K562 (cell line): ENCODE data around the gene POC5. TPM values are rescaled to one million over a fixed set of nuclear protein-coding genes. Genes with fewer than 3 reads are reported as not detected.

ENCODE experiments used
- ATAC-seq: fragments of 200-7000 bp; cut with Tn5 transposase; 3 replicates; pipeline ENCODE4 v1.9.1; 2020; ENCODE audit warnings: moderate library complexity
- BruUV-seq: library from RNA; stranded (reverse); fragments of 400-500 nt; replicated peaks from 2 replicates; lab custom pipeline; 2021; lab: Mats Ljungman, UMichigan
- CTCF ChIA-PET: fragments of 300-600 bp; formaldehyde crosslinking; extraction: SDS; loops from one replicate; lab custom pipeline; 2021; ENCODE audit warnings: low intra/inter-chr PET ratio; lab: Yijun Ruan, JAX
- POLR2A ChIA-PET: fragments of 300-600, 350-650 bp; sonication (Branson Sonifier 250); formaldehyde crosslinking; extraction: SDS; loops from one replicate; lab custom pipeline; 2021; ENCODE audit warnings: antibody characterized with exemption, inconsistent platforms; lab: Yijun Ruan, JAX
- DNase-seq, 4 experiments: peaks; one replicate each; pipeline versions ENCODE4 v3.0.0 to v3.0.0-alpha.2; 2011 to 2018; ENCODE audit warnings: low spot score in 3 of 4, mixed read lengths in 3 of 4; ENCODE audit errors: extremely low read depth in 1 of 4
- FAIRE-seq: peaks from 2 replicates; lab custom pipeline; 2011; peaks lifted over from hg19 to GRCh38; lab: Jason Lieb, UNC
- H2AFZ ChIP-seq: 2 replicates; pipeline ENCODE4 v1.6.0; 2011; ENCODE audit warnings: low read depth, low read length, control low read depth, inconsistent platforms
- H3K27ac ChIP-seq: fragments of 200-600 bp; 3 replicates; pipeline ENCODE4 v1.8.0; 2011; ENCODE audit warnings: low read depth, mild to moderate bottlenecking, control low read depth, inconsistent platforms, low read length, moderate library complexity, mixed read lengths; ENCODE audit errors: extremely low read depth
- H3K27me3 ChIP-seq, 2 experiments: fragments of 300-600 bp in 1 of 2; 2 replicates in 1 of 2; 3 replicates in 1 of 2; pipeline versions ENCODE4 v1.6.0 to v1.8.0; 2011; ENCODE audit warnings: inconsistent platforms in 2 of 2, low read length in 2 of 2, mild to moderate bottlenecking in 1 of 2, mixed read lengths in 1 of 2, moderate library complexity in 1 of 2; ENCODE audit not compliant: control insufficient read depth in 2 of 2, insufficient read depth in 2 of 2
- H3K36me3 ChIP-seq: fragments of 300-600 bp; 3 replicates; pipeline ENCODE4 v1.8.0; 2011; ENCODE audit warnings: mild to moderate bottlenecking, low read length, inconsistent platforms; ENCODE audit not compliant: control insufficient read depth, insufficient read depth
- H3K4me1 ChIP-seq, 2 experiments: fragments of 200-600 bp in 1 of 2; replicated peaks in 1 of 2; 2 replicates in 1 of 2; 3 replicates in 1 of 2; pipeline versions ENCODE4 v1.5.1 to v1.8.0; 2011; ENCODE audit warnings: inconsistent platforms in 2 of 2, low read length in 2 of 2, mild to moderate bottlenecking in 1 of 2, mixed read lengths in 1 of 2, moderate library complexity in 1 of 2; ENCODE audit not compliant: control insufficient read depth in 2 of 2, insufficient read depth in 2 of 2
- H3K4me2 ChIP-seq: 2 replicates; pipeline ENCODE4 v1.6.1; 2011; ENCODE audit warnings: low read length, control low read depth, inconsistent platforms, mixed read lengths; ENCODE audit not compliant: insufficient read depth
- H3K4me3 ChIP-seq: fragments of 200-600 bp; sonication (generic), shearing (Covaris generic); 2 replicates; pipeline ENCODE4 v1.5.1; 2016; ENCODE audit warnings: control low read depth, inconsistent platforms
- H3K79me2 ChIP-seq: fragments of 200-600 bp; 3 replicates; pipeline ENCODE4 v1.8.0; 2011; ENCODE audit warnings: low read length, inconsistent platforms; ENCODE audit not compliant: control insufficient read depth, insufficient read depth
- H3K9ac ChIP-seq, 2 experiments: 2 replicates each; pipeline versions ENCODE4 v1.6.0 to v1.6.1; 2011; ENCODE audit warnings: low read depth in 2 of 2, low read length in 2 of 2, control low read depth in 1 of 2, inconsistent platforms in 1 of 2, mild to moderate bottlenecking in 1 of 2, mixed read lengths in 1 of 2; ENCODE audit not compliant: insufficient read depth in 1 of 2
- H3K9me1 ChIP-seq: one replicate; pipeline ENCODE4 v1.6.0; 2011; ENCODE audit warnings: inconsistent platforms, mild to moderate bottlenecking, low read length, moderate library complexity; ENCODE audit not compliant: control insufficient read depth, insufficient read depth
- H3K9me3 ChIP-seq: replicated peaks from 2 replicates; pipeline ENCODE4 v1.5.1; 2011; ENCODE audit warnings: low read depth, low read length, inconsistent platforms; ENCODE audit not compliant: control insufficient read depth, insufficient read depth
- H4K20me1 ChIP-seq: replicated peaks from 2 replicates; pipeline ENCODE4 v1.6.1; 2011; ENCODE audit warnings: low read length, inconsistent platforms, mixed read lengths; ENCODE audit not compliant: control insufficient read depth, insufficient read depth
- HMGN3 ChIP-seq: IDR thresholded peaks from 2 replicates; pipeline ENCODE4 v1.6.1; 2011; ENCODE audit warnings: borderline replicate concordance, low read depth, mild to moderate bottlenecking, mixed read lengths, low read length; ENCODE audit not compliant: insufficient read length; ENCODE audit errors: extremely low read depth
- KAT7 ChIP-seq: sonication (generic); formaldehyde crosslinking; IDR thresholded peaks from 2 replicates; pipeline ENCODE4 v1.8.0; 2022; ENCODE audit warnings: missing genetic modification reagents, mild to moderate bottlenecking, borderline replicate concordance
- MEIS2 ChIP-seq: fragments of 450-650 bp; IDR thresholded peaks from 2 replicates; pipeline ENCODE4 v1.6.1; 2014; ENCODE audit warnings: mild to moderate bottlenecking; ENCODE audit not compliant: partially characterized antibody
- PBX2 ChIP-seq, 2 experiments: IDR thresholded peaks in 1 of 2; conservative IDR thresholded peaks in 1 of 2; 2 replicates each; pipeline ENCODE4 v1.6.1; 2016; ENCODE audit warnings: low read depth in 2 of 2, mild to moderate bottlenecking in 1 of 2, missing compliant biosample characterization in 1 of 2, missing genetic modification characterization in 1 of 2, moderate library complexity in 1 of 2
- PKNOX1 ChIP-seq: fragments of 450-650 bp; IDR thresholded peaks from 2 replicates; pipeline ENCODE4 v1.6.1; 2016
- SIX5 ChIP-seq, 2 experiments: IDR thresholded peaks; 2 replicates each; pipeline ENCODE4 v1.6.1; 2011; ENCODE audit warnings: low read length in 2 of 2, borderline replicate concordance in 1 of 2, low read depth in 1 of 2, mild to moderate bottlenecking in 1 of 2, moderate library complexity in 1 of 2; ENCODE audit not compliant: insufficient read depth in 1 of 2
- SNIP1 ChIP-seq: fragments of 450-650 bp; IDR thresholded peaks from 2 replicates; pipeline ENCODE4 v1.7.1; 2017; ENCODE audit warnings: low read depth, mild to moderate bottlenecking
- ZNF165 ChIP-seq: fragments of 250-450 bp; sonication (Bioruptor Pico); IDR thresholded peaks from 2 replicates; pipeline ENCODE4 v1.4.0; 2020; ENCODE audit warnings: borderline replicate concordance
- ZNF239 ChIP-seq: fragments of 250-450 bp; sonication (Bioruptor Pico); IDR thresholded peaks from 2 replicates; pipeline ENCODE4 v1.4.0; 2020; ENCODE audit warnings: mild to moderate bottlenecking
- WGBS: fragments of 100-300 bp; shearing (Covaris generic); methylation state at CpG from one replicate; pipeline ENCODE4 v1.1.6; 2016; ENCODE audit warnings: low coverage, mixed read lengths; ENCODE audit not compliant: insufficient coverage; ENCODE audit errors: missing lambda C conversion rate; 5-methylcytosine and 5-hydroxymethylcytosine counted together
- in situ Hi-C: fragments of 300-500 bp; cut with MboI; formaldehyde crosslinking; loops from 4 replicates; pipeline ENCODE4 v1.15.0; 2018; ENCODE audit warnings: inconsistent platforms, mixed read lengths
- intact Hi-C: fragments of 100-400 bp; cut with micrococcal nuclease; formaldehyde crosslinking; loops from 2 replicates; pipeline ENCODE4 v1.14.2; 2022
- polyA plus RNA-seq, 8 experiments: library from polyadenylated mRNA; depleted of rRNA in 4 of 8; stranded (reverse) in 5 of 8; unstranded in 3 of 8; fragments of >200 nt; fragmentation: Nextera tagmentation in 2 of 8; fragmentation: Illumina TruSeq in 1 of 8; extraction: Ambion mirVana in 2 of 8; extraction: Trizol in 1 of 8; gene quantifications; 2 replicates each; pipeline versions ENCODE4 v1.2.1 to v1.2.3, GENCODE V29; 2011 to 2014; ENCODE audit warnings: inconsistent platforms in 1 of 8, missing spikeins in 1 of 8
- total RNA-seq, 7 experiments: library from RNA; depleted of rRNA in 6 of 7; stranded (reverse); fragments of >200 nt in 6 of 7; fragmentation: Illumina TruSeq in 2 of 7; extraction: Trizol in 2 of 7; gene quantifications; 2 replicates each; pipeline versions ENCODE4 v1.2.1 to v1.2.3, GENCODE V29; 2011 to 2021; ENCODE audit warnings: low replicate concordance in 1 of 7

Gene POC5
- total and polyA plus RNA-seq, 9 of the 15 experiments (the other 6 are each of a cell fraction or from before 2014, with no cell fraction given), result 14.5 to 38.2 (median 27.0) TPM

- no peak for TF ChIP-seq ZNF165 (CRISPR knock-in tag)
- no peak for TF ChIP-seq ZNF239 (CRISPR knock-in tag)
- TF ChIP-seq SIX5 (IDR thresholded peaks at IDR 0.05; ENCODE audit: borderline replicate concordance in 1 of 2, insufficient read depth in 1 of 2, low read depth in 1 of 2, low read length in 2 of 2), result no peak
- TF ChIP-seq, all 486 proteins: peak for 0
Measured at GRCh38 chr5:75729321-75729720, 12.1 kb upstream of the POC5 start (continued).

- BruUV-seq, result no TSS peak
- FAIRE-seq (no peak), ATAC-seq (no peak; the same call in 2 of the 3 replicates), DNase-seq (no peak)
- Histone ChIP-seq H3K4me3 (no peak overlapping the region), H2AFZ (0 out of 2 replicates have a peak overlapping the region, but pooled peaks have one; percentile 40), H3K9ac (no peak overlapping the region), H3K9me3 (no peaks in the 10 kb centered on the region; the same call in 1 of the 2 replicates), H3K79me2 (no peaks in the 10 kb centered on the region), H3K4me2 (no peak overlapping the region), H3K9me1 (no peaks in the 10 kb centered on the region), H3K27me3 (no peaks in the 10 kb centered on the region), H3K4me1 (no peaks in the 10 kb centered on the region; a peak in 2 of 5 replicates), H4K20me1 (no peaks in the 10 kb centered on the region), H3K36me3 (no peaks in the 10 kb centered on the region), H3K27ac (no peak overlapping the region)
- POLR2A ChIA-PET, result interaction anchor here (0.7 to 2.4 kb wide), 2 partner anchors 11 to 21 kb away, joined by 3 to 6 read pairs; partner anchors contain the start of gene POC5
- intact Hi-C loops (no loop called here), in situ Hi-C loops (no loop called here)
- CTCF ChIA-PET, result no interaction called here
- 17% methylated on average over 2 of the region's 2 CpGs for whole genome bisulfite sequencing
- TF ChIP-seq SNIP1, result no peak
- TF ChIP-seq KAT7 (CRISPR knock-in tag), result no peak
- peak; percentile 44; the same call in 1 of the 2 replicates for TF ChIP-seq PKNOX1
- TF ChIP-seq HMGN3, result no peak
- no peak for TF ChIP-seq PBX2 (CRISPR knock-in tag; IDR thresholded peaks at IDR 0.05; ENCODE audit: low read depth)
- peak; percentile 63 for TF ChIP-seq PBX2 (tag; conservative IDR thresholded peaks at IDR 0.05; ENCODE audit: low read depth)
- peak; percentile 23 for TF ChIP-seq MEIS2
Measured at GRCh38 chr5:75727931-75728330, 10.7 kb upstream of the POC5 start.
